Liver (tissue), 3 donors: ENCODE data around the gene OR2W3.

ENCODE experiments used
- EGR1 ChIP-seq, 2 donors: IDR thresholded peaks; 2 replicates each; pipeline ENCODE4 v1.6.1; 2016 to 2018; ENCODE audit warnings: antibody characterized with exemption in 2 of 2, low read depth in 2 of 2
- GABPA ChIP-seq, 2 donors: IDR thresholded peaks in 1 of 2; conservative IDR thresholded peaks in 1 of 2; 2 replicates each; pipeline ENCODE4 v1.6.1; 2016; ENCODE audit warnings: antibody characterized with exemption in 2 of 2, mild to moderate bottlenecking in 1 of 2, moderate library complexity in 1 of 2
- NR2F2 ChIP-seq: IDR thresholded peaks from 2 replicates; pipeline ENCODE4 v1.6.1; 2016; ENCODE audit warnings: antibody characterized with exemption
- RAD21 ChIP-seq, 2 donors: IDR thresholded peaks; 2 replicates each; pipeline ENCODE4 v1.6.1; 2016; ENCODE audit warnings: antibody characterized with exemption in 2 of 2, mild to moderate bottlenecking in 2 of 2
- RXRA ChIP-seq, 2 donors: IDR thresholded peaks; 2 replicates each; pipeline ENCODE4 v1.6.1; 2017 to 2018; ENCODE audit warnings: antibody characterized with exemption in 2 of 2, mild to moderate bottlenecking in 1 of 2
- TAF1 ChIP-seq: conservative IDR thresholded peaks from 2 replicates; pipeline ENCODE4 v1.6.1; 2016; ENCODE audit warnings: antibody characterized with exemption, mild to moderate bottlenecking
- YY1 ChIP-seq: IDR thresholded peaks from 2 replicates; pipeline ENCODE4 v1.6.1; 2016; ENCODE audit warnings: antibody characterized with exemption, mild to moderate bottlenecking
- TF ChIP-seq, protein P1 (sequence below): fragments of 150-350 bp; IDR thresholded peaks from 2 replicates; pipeline ENCODE4 v1.5.1; 2017; ENCODE audit warnings: improper control_type of control experiment, low read depth, low read length; ENCODE audit not compliant: missing input control
- TF ChIP-seq, protein P2 (sequence below): IDR thresholded peaks from 2 replicates; pipeline ENCODE4 v1.6.1; 2016; ENCODE audit warnings: antibody characterized with exemption
- donor health status: healthy.
- donor health status: healthy.

DNA sequence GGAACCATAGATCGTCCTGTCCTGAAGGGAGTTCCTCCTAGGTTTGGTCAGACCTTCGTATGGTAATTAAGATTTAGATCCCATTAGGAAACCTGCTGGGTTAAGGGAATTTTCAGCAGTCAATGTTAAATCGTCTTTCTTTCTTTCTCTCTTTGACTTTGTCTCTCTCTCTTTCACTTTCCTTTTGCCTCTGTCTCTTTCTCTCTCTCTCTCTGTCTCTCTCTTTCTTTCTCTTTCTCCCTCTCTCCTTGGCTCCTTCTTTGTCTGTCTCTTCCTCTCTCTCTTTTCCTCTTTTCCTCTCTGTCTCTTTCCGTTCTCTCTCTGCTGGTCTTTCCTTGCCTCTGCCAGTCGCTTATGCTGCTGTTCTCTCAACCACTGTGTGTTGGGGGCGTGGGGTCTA is 8.7 kb downstream of the OR2W3 start:
- TF ChIP-seq GABPA (IDR thresholded peaks at IDR 0.05 in 1 of 2, conservative IDR thresholded peaks at IDR 0.05 in 1 of 2), result no peak
- TF ChIP-seq YY1, result no peak
- TF ChIP-seq, protein P1, sequence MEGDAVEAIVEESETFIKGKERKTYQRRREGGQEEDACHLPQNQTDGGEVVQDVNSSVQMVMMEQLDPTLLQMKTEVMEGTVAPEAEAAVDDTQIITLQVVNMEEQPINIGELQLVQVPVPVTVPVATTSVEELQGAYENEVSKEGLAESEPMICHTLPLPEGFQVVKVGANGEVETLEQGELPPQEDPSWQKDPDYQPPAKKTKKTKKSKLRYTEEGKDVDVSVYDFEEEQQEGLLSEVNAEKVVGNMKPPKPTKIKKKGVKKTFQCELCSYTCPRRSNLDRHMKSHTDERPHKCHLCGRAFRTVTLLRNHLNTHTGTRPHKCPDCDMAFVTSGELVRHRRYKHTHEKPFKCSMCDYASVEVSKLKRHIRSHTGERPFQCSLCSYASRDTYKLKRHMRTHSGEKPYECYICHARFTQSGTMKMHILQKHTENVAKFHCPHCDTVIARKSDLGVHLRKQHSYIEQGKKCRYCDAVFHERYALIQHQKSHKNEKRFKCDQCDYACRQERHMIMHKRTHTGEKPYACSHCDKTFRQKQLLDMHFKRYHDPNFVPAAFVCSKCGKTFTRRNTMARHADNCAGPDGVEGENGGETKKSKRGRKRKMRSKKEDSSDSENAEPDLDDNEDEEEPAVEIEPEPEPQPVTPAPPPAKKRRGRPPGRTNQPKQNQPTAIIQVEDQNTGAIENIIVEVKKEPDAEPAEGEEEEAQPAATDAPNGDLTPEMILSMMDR, result no peak
- TF ChIP-seq NR2F2, result no peak
- TF ChIP-seq RAD21 (IDR thresholded peaks at IDR 0.05), result no peak
- TF ChIP-seq EGR1 (IDR thresholded peaks at IDR 0.05; ENCODE audit: low read depth in 2 of 2), result no peak
- no peak for TF ChIP-seq TAF1
- no peak for TF ChIP-seq RXRA (IDR thresholded peaks at IDR 0.05)
- TF ChIP-seq, protein P2, sequence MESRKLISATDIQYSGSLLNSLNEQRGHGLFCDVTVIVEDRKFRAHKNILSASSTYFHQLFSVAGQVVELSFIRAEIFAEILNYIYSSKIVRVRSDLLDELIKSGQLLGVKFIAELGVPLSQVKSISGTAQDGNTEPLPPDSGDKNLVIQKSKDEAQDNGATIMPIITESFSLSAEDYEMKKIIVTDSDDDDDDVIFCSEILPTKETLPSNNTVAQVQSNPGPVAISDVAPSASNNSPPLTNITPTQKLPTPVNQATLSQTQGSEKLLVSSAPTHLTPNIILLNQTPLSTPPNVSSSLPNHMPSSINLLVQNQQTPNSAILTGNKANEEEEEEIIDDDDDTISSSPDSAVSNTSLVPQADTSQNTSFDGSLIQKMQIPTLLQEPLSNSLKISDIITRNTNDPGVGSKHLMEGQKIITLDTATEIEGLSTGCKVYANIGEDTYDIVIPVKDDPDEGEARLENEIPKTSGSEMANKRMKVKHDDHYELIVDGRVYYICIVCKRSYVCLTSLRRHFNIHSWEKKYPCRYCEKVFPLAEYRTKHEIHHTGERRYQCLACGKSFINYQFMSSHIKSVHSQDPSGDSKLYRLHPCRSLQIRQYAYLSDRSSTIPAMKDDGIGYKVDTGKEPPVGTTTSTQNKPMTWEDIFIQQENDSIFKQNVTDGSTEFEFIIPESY, result no peak
